ENCODE results near the gene GZMA. TPM values are rescaled to one million over a fixed set of nuclear protein-coding genes. Genes with fewer than 3 reads are reported as not detected.

GZMA gene
- total RNA-seq (1 to 10 TPM; 2.4 to 4.3 TPM), polyA plus RNA-seq (1 to 10 TPM; 6.2 to 7.8 TPM)
- long read RNA-seq, donor 1: 0 reads
- long read RNA-seq, donor 2, partial matches to known transcripts: 0 of 2 reads
- long read RNA-seq, donor 2, other reads (novel, unspliced or antisense): 0 of 2 reads
- long read RNA-seq, donor 3: 0 reads
- long read RNA-seq, donor 4, partial matches to known transcripts: 0 of 1 reads
- long read RNA-seq, donor 4, other reads (novel, unspliced or antisense): 0 of 1 reads
- long read RNA-seq, donor 5: 0 reads

DNA sequence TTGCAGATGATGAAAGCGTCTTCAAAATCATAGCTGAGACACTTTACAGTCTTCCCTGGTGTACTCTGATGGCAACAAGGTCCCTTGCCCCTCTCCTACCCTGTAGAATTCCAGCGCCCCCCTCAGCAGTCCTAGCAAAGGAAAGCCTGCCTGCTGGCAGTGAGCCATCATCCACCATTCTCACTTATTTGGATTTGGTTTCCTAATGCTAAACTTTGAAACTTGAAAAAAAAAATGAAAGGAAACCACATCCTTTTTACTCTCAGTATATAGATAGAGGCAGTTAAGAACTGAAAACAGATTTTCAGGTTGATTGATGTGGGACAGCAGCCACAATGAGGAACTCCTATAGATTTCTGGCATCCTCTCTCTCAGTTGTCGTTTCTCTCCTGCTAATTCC, at the start of gene GZMA:
TSS of gene GZMA (plus strand) at position 299 of the 400 bp plus-strand sequence. CDS start at position 336, 37 bp downstream.
- ATAC-seq (ENCODE audit: insufficient read depth, low FRiP score) (no peak), DNase-seq (no peak)
- 23 to 48% methylated on average over 3 of the region's 3 CpGs for WGBS, 2 donors
- H3K36me3 ChIP-seq (ENCODE audit: control insufficient read depth in 4 of 4, insufficient read depth in 4 of 4, low read length in 4 of 4): no peaks in the 10 kb centered on the region
- no peak within 1 kb of the TSS for H3K9ac ChIP-seq (ENCODE audit: insufficient read depth in 1 of 2, low read length in 2 of 2)
- H3K4me3 ChIP-seq: no peak within 1 kb of the TSS
- H3K27me3 ChIP-seq (ENCODE audit: control insufficient read depth in 3 of 3, insufficient read depth in 3 of 3, low read length in 2 of 3): no peaks in the 10 kb centered on the region
- H3K27ac ChIP-seq (ENCODE audit: low read depth in 1 of 2, low read length in 1 of 2): no peak within 1 kb of the TSS
- TF ChIP-seq, protein P1, sequence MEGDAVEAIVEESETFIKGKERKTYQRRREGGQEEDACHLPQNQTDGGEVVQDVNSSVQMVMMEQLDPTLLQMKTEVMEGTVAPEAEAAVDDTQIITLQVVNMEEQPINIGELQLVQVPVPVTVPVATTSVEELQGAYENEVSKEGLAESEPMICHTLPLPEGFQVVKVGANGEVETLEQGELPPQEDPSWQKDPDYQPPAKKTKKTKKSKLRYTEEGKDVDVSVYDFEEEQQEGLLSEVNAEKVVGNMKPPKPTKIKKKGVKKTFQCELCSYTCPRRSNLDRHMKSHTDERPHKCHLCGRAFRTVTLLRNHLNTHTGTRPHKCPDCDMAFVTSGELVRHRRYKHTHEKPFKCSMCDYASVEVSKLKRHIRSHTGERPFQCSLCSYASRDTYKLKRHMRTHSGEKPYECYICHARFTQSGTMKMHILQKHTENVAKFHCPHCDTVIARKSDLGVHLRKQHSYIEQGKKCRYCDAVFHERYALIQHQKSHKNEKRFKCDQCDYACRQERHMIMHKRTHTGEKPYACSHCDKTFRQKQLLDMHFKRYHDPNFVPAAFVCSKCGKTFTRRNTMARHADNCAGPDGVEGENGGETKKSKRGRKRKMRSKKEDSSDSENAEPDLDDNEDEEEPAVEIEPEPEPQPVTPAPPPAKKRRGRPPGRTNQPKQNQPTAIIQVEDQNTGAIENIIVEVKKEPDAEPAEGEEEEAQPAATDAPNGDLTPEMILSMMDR (IDR thresholded peaks at IDR 0.05; ENCODE audit: control extremely low read depth, extremely low read depth): no peak
- H3K9me3 ChIP-seq (ENCODE audit: control insufficient read depth in 4 of 4, insufficient read depth in 3 of 4, low read length in 3 of 4): no peaks in the 10 kb centered on the region
- H3K4me1 ChIP-seq (ENCODE audit: control insufficient read depth in 5 of 5, insufficient read depth in 5 of 5, low read length in 5 of 5): no peaks in the 10 kb centered on the region

DNA sequence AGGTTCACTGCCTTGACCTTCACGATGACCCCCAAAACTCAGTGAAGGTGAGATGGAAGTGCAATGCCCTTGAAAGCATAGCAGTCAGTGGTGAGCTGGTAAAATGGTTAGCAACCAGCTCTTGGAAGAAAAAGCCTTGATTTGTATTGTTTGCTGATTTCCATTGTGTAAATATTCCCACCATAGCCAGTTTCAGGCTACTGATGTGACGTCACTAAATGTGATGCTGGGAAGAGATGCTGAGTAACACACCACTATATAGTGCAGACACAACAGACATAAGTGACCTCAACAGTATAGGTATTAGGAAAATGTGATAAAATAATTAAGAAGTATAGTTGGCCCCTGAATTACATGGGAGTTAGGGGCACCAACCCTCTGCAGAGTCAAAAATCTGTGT, 47.3 kb upstream of the GZMA start:
- Histone ChIP-seq H3K27ac (ENCODE audit: low read depth in 1 of 2, low read length in 1 of 2) (no peak overlapping the region), H3K9ac (ENCODE audit: insufficient read depth in 1 of 2, low read length in 2 of 2) (no peak overlapping the region), H3K27me3 (ENCODE audit: control insufficient read depth in 3 of 3, insufficient read depth in 3 of 3, low read length in 2 of 3) (no peaks in the 10 kb centered on the region), H3K36me3 (ENCODE audit: control insufficient read depth in 4 of 4, insufficient read depth in 4 of 4, low read length in 4 of 4) (no peaks in the 10 kb centered on the region), H3K4me1 (ENCODE audit: control insufficient read depth in 5 of 5, insufficient read depth in 5 of 5, low read length in 5 of 5) (no peaks in the 10 kb centered on the region), H3K4me3 (no peak overlapping the region), H3K9me3 (ENCODE audit: control insufficient read depth in 4 of 4, insufficient read depth in 3 of 4, low read length in 3 of 4) (peaks cover 0 to 10% (median 2%) of the 10 kb centered on the region in 4 donors)
- TF ChIP-seq, protein P1 (IDR thresholded peaks at IDR 0.05; ENCODE audit: control extremely low read depth, extremely low read depth): no peak
- ATAC-seq (ENCODE audit: insufficient read depth, low FRiP score): no peak
- no peak for DNase-seq
- WGBS, 2 donors: 90 to 95% methylated on average over 2 of the region's 2 CpGs

DNA sequence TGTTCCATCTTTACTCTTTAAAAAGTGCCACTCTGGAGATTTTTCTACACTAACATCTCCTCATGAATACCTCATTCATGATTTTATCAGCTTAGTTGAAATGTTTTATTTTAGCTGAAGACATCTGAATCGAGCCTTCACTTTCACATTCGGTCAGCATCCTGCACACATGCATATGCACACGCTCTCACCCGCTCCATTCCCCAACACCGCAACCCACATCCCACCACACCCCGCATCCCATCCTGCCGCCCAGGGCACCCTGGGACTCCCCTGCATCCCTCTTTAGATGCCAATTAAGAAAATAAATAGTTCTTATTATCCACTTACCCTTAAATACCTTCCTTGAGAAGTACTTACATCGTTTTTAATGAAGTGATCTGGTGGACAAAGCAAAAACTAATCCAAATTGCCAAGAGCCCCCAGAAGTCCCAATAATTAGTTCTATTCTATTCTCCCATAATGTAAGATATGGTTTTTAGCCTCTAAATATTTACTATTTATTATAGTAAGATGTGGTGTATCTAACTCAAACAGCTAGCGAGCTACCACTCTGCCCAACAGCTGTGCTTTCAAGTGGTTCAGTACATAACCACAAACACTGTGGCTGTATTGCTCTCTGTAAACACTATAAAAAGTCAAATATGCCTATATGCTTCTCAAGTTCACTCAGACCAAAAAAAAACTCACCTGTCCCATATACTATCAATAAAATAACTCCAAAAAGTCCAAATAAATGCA, 40.2 kb upstream of the GZMA start:
- no peak for ATAC-seq (ENCODE audit: insufficient read depth, low FRiP score)
- Histone ChIP-seq H3K4me3 (no peak overlapping the region), H3K9ac (ENCODE audit: insufficient read depth in 1 of 2, low read length in 2 of 2) (no peak overlapping the region), H3K27ac (ENCODE audit: low read depth in 1 of 2, low read length in 1 of 2) (no peak overlapping the region), H3K9me3 (ENCODE audit: control insufficient read depth in 4 of 4, insufficient read depth in 3 of 4, low read length in 3 of 4) (peaks cover 0 to 3% (median under 1%) of the 10 kb centered on the region in 4 donors), H3K4me1 (ENCODE audit: control insufficient read depth in 5 of 5, insufficient read depth in 5 of 5, low read length in 5 of 5) (peaks cover 0 to 4% (median 0%) of the 10 kb centered on the region in 5 donors), H3K36me3 (ENCODE audit: control insufficient read depth in 4 of 4, insufficient read depth in 4 of 4, low read length in 4 of 4) (no peaks in the 10 kb centered on the region), H3K27me3 (ENCODE audit: control insufficient read depth in 3 of 3, insufficient read depth in 3 of 3, low read length in 2 of 3) (no peaks in the 10 kb centered on the region)
- DNase-seq: no peak
- TF ChIP-seq, protein P1 (IDR thresholded peaks at IDR 0.05; ENCODE audit: control extremely low read depth, extremely low read depth): no peak
- 83 to 88% methylated on average over 9 of the region's 9 CpGs for WGBS, 2 donors

All from lung (tissue), 16 donors.